NCI-H1694 treated with DMSO at 0.1 percent for 48 hours (cell line): ENCODE measurements around the gene TFEB.

ENCODE experiments used
- DNase-seq: peaks from one replicate; lab custom pipeline; 2025; lab: John Stamatoyannopoulos, UW

Gene TFEB

GRCh38 chr6:41705996-41706835 is 29.2 kb downstream of the TFEB start:
- DNase-seq: peak; percentile 79

DNA sequence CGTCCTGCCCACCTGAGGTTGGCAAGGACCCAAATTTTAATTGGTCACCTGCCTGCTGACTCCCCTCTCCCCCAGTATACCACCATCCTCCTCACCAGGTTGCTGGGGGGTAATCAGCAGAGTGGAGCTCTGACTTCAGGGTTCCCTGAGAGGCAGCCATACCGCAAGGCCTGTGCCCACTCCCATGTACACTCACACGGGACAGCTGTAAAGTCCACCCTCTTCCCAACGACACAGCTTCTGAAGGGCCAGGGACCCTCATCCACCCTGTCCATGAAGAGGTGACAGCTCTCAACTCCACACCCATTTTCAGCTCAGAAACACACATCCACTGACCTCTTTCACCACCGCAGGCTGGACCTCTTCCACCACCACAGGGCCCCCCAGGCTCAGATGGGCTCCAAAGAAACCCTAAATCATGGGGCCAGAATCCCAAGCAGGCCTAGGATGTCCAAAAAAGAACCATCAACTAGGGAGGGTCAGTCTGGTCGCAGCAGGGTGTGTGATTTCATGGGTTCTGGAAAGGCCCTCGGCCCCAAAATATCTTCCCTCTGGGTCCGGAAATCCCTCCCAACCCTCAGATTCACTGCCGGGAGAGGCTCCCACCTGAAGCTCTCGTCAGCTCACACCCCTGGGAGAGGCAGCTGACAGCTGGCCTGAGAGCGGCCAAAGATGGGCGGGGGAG is 30.0 kb downstream of the TFEB start:
- DNase-seq: no peak

GRCh38 chr6:41704656-41705310 is 30.6 kb downstream of the TFEB start:
- DNase-seq: no peak

- DNase-seq: no peak
Measured at GRCh38 chr6:41704028-41704427, 31.4 kb downstream of the TFEB start.

GRCh38 chr6:41702771-41703494 is 32.5 kb downstream of the TFEB start:
- DNase-seq: no peak

- no peak for DNase-seq
Measured at GRCh38 chr6:41702089-41702745, 33.2 kb downstream of the TFEB start.

DNA sequence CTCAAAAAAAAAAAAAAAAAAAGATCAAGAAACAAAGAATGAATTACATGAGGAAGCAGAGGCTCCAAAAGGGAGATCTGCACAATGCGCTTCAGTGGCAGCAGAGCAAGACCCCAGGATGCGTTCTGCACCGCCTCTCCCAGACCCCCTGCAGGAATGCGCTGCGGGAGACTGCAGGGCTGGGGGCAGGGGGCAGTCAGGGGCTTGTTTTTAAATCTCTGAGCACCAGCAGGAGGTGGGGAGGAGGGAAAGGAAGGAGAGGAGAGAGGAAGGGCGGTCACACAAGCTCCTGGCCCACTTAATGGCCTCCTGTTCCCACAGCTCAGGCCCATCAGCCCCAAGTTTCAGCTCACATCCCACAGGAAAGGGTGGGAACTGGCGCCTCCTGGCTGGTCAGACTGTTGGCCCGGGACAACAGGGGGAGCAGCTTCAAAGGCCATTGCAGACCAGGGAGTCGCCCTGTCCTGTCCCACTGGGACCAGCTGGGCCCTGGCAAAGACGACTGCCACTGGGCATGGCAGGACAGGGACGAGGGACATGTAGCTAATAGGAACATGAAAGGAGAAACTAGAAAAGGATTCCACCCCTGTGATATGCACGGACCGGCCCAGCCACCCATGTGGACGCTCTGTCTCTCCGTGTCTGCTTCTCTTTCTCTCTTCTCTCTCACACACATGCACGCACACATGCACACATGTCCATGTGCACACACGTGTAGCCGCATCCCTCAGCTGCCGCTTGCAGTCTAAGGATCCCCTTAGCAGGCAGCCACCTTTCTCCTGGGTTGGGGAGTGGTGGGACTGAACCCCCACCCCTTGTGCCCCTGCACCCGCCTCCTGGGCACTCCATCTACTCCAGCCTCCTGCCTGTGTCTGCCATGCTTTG is 34.7 kb downstream of the TFEB start:
- DNase-seq: no peak

- no peak for DNase-seq
Measured at GRCh38 chr6:41699063-41699462, 36.3 kb downstream of the TFEB start.

DNA sequence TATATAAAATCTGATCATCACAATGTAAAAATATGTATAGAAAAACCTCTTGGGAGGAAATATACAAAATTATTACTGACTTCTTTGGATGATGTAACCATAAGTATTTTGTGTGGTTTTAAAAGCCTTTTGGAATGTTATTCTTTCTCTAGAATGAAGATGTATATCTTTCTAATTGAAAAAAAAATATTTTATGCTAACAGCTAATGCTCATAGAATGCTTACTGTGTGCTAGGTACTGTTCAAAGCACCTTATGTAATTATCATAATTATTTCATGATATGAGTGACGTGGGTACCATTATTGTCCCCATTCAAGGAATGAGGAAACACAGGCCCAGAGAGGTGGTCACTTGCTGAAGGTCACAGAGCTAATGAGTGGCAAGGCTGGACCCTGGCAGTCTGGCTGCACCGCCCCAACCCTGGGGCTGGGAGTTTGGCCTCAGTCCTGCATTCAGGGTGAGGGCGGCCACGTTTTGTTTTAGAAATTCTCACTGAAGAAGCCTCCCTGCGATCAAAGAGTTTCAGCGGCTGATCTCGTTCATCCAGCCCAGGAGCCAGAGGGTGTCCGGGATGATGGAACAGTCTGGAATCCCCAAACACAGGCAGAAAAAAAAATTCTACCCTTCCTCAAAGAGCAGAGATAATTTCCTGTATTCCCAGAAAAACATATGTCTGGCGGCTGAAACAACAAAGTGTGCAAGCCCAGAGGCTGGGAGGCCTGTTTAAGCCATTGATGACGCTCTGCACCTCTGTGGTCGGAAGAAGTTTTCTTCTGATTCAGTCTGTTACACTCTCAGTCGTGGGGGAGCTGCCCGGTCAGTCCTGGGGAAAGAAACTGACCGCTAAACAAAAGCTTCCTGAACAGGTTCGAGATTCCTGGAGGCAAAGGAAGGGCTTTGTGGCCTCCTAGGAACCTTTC is 37.3 kb downstream of the TFEB start:
- DNase-seq: no peak

GRCh38 chr6:41696788-41697187 is 38.6 kb downstream of the TFEB start:
- DNase-seq: no peak

DNA sequence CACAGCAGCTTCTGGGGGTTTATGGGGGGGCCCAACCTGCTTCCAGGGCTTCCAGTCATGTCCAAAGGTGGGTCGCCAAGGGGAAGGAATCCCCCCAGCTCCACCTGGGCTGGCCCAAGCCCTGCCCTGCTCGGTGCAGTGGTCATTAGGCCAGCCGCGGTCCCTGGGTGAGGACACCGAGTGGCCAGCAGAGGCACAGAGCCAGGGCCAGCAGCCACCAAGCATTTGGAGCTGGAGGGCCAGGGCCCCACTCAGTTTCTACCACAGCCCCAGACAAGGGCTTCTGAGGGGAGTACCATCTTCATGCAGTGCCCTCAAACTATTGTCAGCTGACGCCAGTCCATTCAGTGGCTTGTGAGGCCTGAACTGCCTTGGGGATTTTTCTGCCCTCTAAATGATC is 39.6 kb downstream of the TFEB start:
- DNase-seq: no peak

GRCh38 chr6:41694815-41695526 is 40.4 kb downstream of the TFEB start:
- DNase-seq: no peak

GRCh38 chr6:41693281-41694240 is 41.8 kb downstream of the TFEB start:
- no peak for DNase-seq

DNA sequence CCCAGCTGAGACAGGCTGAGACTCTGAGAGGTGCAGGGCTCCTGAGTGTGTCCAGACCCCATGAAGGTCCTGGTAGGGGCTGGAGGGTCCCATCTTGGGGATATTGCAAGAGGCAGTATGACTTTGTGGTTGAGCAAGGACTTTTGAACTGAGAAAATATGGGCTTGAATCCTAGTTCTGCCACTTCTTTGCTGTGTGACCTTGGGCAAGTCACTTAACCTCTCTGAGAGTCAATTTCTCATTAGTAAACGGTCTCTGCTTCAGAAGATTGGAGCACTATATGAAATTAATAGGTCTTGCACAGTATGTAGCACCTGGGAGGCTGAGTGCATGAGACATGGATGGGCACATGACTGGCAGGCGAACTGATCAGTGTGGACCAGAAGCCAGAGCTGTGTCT is 42.7 kb downstream of the TFEB start:
- no peak for DNase-seq

DNA sequence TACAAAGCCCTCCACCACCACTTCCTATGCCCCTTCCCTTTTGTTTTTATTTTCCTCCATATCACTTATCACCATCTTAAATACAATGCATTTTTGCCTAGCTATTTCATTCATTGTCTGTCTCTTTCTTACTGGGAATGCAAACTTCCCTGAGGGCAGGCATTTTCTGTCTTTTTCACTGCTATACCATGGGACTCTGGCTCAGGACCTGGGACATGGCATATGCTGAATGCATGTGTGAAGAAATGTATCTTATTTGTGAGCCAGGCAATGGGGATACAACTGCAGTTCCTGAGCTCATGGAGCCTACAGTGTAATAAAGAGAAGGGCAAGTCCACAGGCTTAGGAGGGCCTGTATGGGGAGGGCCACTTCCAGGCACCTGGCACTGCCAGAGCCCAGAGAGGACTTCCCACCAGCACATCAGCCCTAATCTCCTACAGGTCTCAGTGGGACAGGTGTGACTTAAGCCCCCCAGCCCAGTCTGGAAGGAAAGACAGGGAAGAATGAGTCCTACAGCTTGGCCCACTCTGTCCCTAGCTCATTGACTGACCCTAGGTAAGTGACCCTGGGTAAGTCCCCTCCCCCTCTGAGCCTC is 43.2 kb downstream of the TFEB start:
- DNase-seq: no peak

GRCh38 chr6:41691426-41692079 is 43.9 kb downstream of the TFEB start:
- no peak for DNase-seq
